ENCODE results near the gene DNAI1. TPM values are rescaled to one million over a fixed set of nuclear protein-coding genes. Genes with fewer than 3 reads are reported as not detected.
A peak's percentile ranks its signal among the peaks of the same experiment; 100 is the strongest.

The DNAI1 gene
- total RNA-seq, 4 donors from 2014 or later: not detected

- DNase-seq (ENCODE audit: low spot score) (no peak), ATAC-seq (ENCODE audit: low FRiP score) (no peak)
- no peak for TF ChIP-seq CTCF (IDR thresholded peaks at IDR 0.05)
These were observed 40.5 kb downstream of the DNAI1 start for GRCh38 chr9:34499076-34499475.

- ATAC-seq (ENCODE audit: low FRiP score): peak; percentile 34
- DNase-seq (ENCODE audit: low spot score): peak; percentile 62
These were observed 42.1 kb downstream of the DNAI1 start for GRCh38 chr9:34500623-34501267.

GRCh38 chr9:34501372-34501771 is 42.8 kb downstream of the DNAI1 start:
- ATAC-seq (ENCODE audit: low FRiP score) (no peak), DNase-seq (ENCODE audit: low spot score) (no peak)
- no peak for TF ChIP-seq CTCF (IDR thresholded peaks at IDR 0.05)

More at GRCh38 chr9:34500623-34501267, 42.1 kb downstream of the DNAI1 start:
- peak in 2 of 3 donors; percentile 65 to 94 for TF ChIP-seq CTCF (IDR thresholded peaks at IDR 0.05)

GRCh38 chr9:34501889-34502425 is 43.4 kb downstream of the DNAI1 start:
- DNase-seq (ENCODE audit: low spot score) (no peak), ATAC-seq (ENCODE audit: low FRiP score) (no peak)
- no peak for TF ChIP-seq CTCF (IDR thresholded peaks at IDR 0.05)

- DNase-seq (ENCODE audit: low spot score) (no peak), ATAC-seq (ENCODE audit: low FRiP score) (no peak)
- TF ChIP-seq CTCF (IDR thresholded peaks at IDR 0.05): no peak
These were observed 43.9 kb downstream of the DNAI1 start for GRCh38 chr9:34502471-34502870.

- DNase-seq (ENCODE audit: low spot score) (no peak), ATAC-seq (ENCODE audit: low FRiP score) (no peak)
- TF ChIP-seq CTCF (IDR thresholded peaks at IDR 0.05): no peak
These were observed 44.3 kb downstream of the DNAI1 start for GRCh38 chr9:34502891-34503290.

- no peak for DNase-seq (ENCODE audit: low spot score)
- TF ChIP-seq CTCF (IDR thresholded peaks at IDR 0.05): no peak
- ATAC-seq (ENCODE audit: low FRiP score): no peak
These were observed 44.8 kb downstream of the DNAI1 start for GRCh38 chr9:34503406-34503805.
